Uterus (tissue), 4 donors: ENCODE results near the gene MSH2. TPM values are rescaled to one million over a fixed set of nuclear protein-coding genes. Genes with fewer than 3 reads are reported as not detected.
"Not testable (repeated sequence)": the region's sequence is repeated elsewhere in the genome, so short reads cannot be mapped to it uniquely, and the experiment has no call there.

ENCODE experiments used
- DNase-seq, 2 donors: peaks; one replicate each; pipeline ENCODE4 v3.0.0-alpha.2; 2019 to 2020
- H3K27ac ChIP-seq, 2 donors: fragments of 200-600 bp; sonication (generic); 1 replicate in 1 of 2; 2 replicates in 1 of 2; pipeline ENCODE4 v1.5.1; 2016 to 2018
- H3K27me3 ChIP-seq, 2 donors: fragments of 200-600 bp; sonication (generic); one replicate each; pipeline ENCODE4 v1.5.1; 2018 to 2019; ENCODE audit warnings: control low read depth in 1 of 2
- H3K36me3 ChIP-seq, 2 donors: fragments of 200-600 bp; sonication (generic); one replicate each; pipeline ENCODE4 v1.5.1; 2019; ENCODE audit warnings: control low read depth in 1 of 2
- H3K4me1 ChIP-seq, 2 donors: fragments of 200-600 bp; sonication (generic); one replicate each; pipeline ENCODE4 v1.5.1; 2018 to 2019; ENCODE audit warnings: control low read depth in 1 of 2
- H3K4me3 ChIP-seq, 2 donors: fragments of 200-600 bp; sonication (generic); 1 replicate in 1 of 2; 2 replicates in 1 of 2; pipeline ENCODE4 v1.5.1; 2018 to 2019; ENCODE audit warnings: mild to moderate bottlenecking in 1 of 2
- H3K9me3 ChIP-seq, 2 donors: fragments of 200-600 bp; sonication (generic); one replicate each; pipeline ENCODE4 v1.5.1; 2019; ENCODE audit warnings: control low read depth in 1 of 2
- CTCF ChIP-seq, 4 experiments: fragments of 200-600 bp in 2 of 4; fragments of 450-650 bp in 2 of 4; sonication (generic) in 2 of 4; IDR thresholded peaks; one replicate each; pipeline ENCODE4 v1.5.1; 2016 to 2019; ENCODE audit warnings: antibody characterized with exemption in 4 of 4, mild to moderate bottlenecking in 2 of 4, moderate library complexity in 1 of 4
- POLR2A ChIP-seq, 2 donors: fragments of 450-650 bp; IDR thresholded peaks; one replicate each; pipeline ENCODE4 v1.6.1; 2016; ENCODE audit warnings: antibody characterized with exemption in 2 of 2, mild to moderate bottlenecking in 1 of 2, moderate library complexity in 1 of 2
- intact Hi-C: fragments of 100-400 bp; cut with DNase I; formaldehyde crosslinking; loops from one replicate; pipeline ENCODE4 v1.15.1; 2023; ENCODE audit warnings: low total_unique reads
- total RNA-seq, 4 donors: library from RNA; depleted of rRNA in 3 of 4; stranded (reverse); fragments of >200 nt in 3 of 4; gene quantifications; one replicate each; pipeline versions ENCODE4 v1.1.0 to v1.2.4, GENCODE V29; 2014 to 2023
- donor health status: DM: yes; HTN: yes; CAD: no.

Gene MSH2
- total RNA-seq, 4 donors from 2014 or later: 13.5 to 76.7 (median 24.6) TPM

- TF ChIP-seq POLR2A (IDR thresholded peaks at IDR 0.05): no peak
- TF ChIP-seq CTCF (IDR thresholded peaks at IDR 0.05): no peak
- Histone ChIP-seq H3K27me3 (no peaks in the 10 kb centered on the region), H3K27ac (no peak overlapping the region), H3K36me3 (no peaks in the 10 kb centered on the region), H3K4me1 (peaks cover 0 to 7% of the 10 kb centered on the region in 2 donors), H3K9me3 (no peaks in the 10 kb centered on the region), H3K4me3 (no peak overlapping the region)
- DNase-seq: no peak
- intact Hi-C loops: no loop called here
These were observed 2.8 kb downstream of the MSH2 start for GRCh38 chr2:47405757-47406156.

- H3K9me3 ChIP-seq, H3K36me3 ChIP-seq, H3K4me3 ChIP-seq, H3K27ac ChIP-seq, intact Hi-C loops, H3K27me3 ChIP-seq, H3K4me1 ChIP-seq, DNase-seq: not testable (repeated sequence)
These were observed 3.8 kb downstream of the MSH2 start for GRCh38 chr2:47406649-47407330.

DNA sequence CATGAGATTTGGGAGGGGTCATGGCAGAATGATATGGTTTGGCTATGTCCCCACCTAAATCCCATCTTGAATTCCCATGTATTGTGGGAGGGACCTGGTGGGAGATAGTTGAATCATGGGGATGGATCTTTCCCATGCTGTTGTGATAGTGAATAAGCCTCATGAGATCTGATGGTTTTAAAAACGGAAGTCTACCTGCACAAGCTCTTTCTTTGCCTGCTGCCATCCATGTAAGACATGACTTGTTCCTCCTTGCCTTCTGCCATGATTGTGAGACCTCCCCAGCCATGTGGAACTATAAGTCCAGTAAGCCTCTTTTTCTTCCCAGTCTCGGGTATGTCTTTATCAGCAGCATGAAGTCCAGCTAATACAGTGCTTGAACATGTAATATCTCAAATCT lies 5.0 kb downstream of the MSH2 start:
- H3K36me3 ChIP-seq, H3K4me1 ChIP-seq, H3K4me3 ChIP-seq, H3K9me3 ChIP-seq, intact Hi-C loops, DNase-seq, H3K27me3 ChIP-seq, H3K27ac ChIP-seq: not testable (repeated sequence)

GRCh38 chr2:47414682-47415458 lies 11.9 kb downstream of the MSH2 start:
- no peak for TF ChIP-seq CTCF (IDR thresholded peaks at IDR 0.05)
- intact Hi-C loops: no loop called here
- no peak overlapping the region for H3K27ac ChIP-seq
- no peak for DNase-seq
- no peaks in the 10 kb centered on the region for H3K4me1 ChIP-seq
- H3K27me3 ChIP-seq: no peaks in the 10 kb centered on the region
- H3K4me3 ChIP-seq: no peak overlapping the region
- no peaks in the 10 kb centered on the region for H3K9me3 ChIP-seq
- H3K36me3 ChIP-seq: no peaks in the 10 kb centered on the region

- H3K4me3 ChIP-seq: no peak overlapping the region
- no peaks in the 10 kb centered on the region for H3K9me3 ChIP-seq
- intact Hi-C loops: no loop called here
- no peak for TF ChIP-seq POLR2A (IDR thresholded peaks at IDR 0.05)
- H3K36me3 ChIP-seq: no peaks in the 10 kb centered on the region
- H3K4me1 ChIP-seq: no peaks in the 10 kb centered on the region
- no peaks in the 10 kb centered on the region for H3K27me3 ChIP-seq
- H3K27ac ChIP-seq: no peak overlapping the region
- no peak for DNase-seq
These were observed 17.3 kb downstream of the MSH2 start for GRCh38 chr2:47420214-47420613.

DNA sequence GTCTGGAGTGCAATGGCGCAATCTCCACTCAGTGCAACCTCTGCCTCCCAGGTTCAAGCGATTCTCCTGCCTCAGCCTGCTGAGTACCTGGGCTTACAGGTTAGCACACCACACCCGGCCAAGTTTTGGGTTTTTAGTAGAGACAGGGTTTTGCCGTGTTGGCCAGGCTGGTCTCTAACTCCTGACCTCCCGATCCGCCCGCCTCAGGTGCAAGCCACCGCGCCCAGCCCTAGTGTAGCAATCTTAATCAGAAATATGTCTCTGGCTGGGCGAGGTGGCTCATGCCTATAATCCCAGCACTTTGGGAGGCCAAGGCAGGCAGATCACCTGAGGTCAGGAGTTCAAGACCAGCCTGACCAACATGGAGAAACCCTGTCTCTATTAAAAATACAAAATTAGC lies 17.7 kb downstream of the MSH2 start:
- intact Hi-C loops, H3K27me3 ChIP-seq, H3K4me1 ChIP-seq, H3K36me3 ChIP-seq, H3K27ac ChIP-seq, H3K4me3 ChIP-seq, DNase-seq, H3K9me3 ChIP-seq: not testable (repeated sequence)

- H3K27me3 ChIP-seq: no peaks in the 10 kb centered on the region
- no peak for DNase-seq
- no peaks in the 10 kb centered on the region for H3K36me3 ChIP-seq
- no peak overlapping the region for H3K27ac ChIP-seq
- intact Hi-C loops: no loop called here
- no peak overlapping the region for H3K4me3 ChIP-seq
- H3K9me3 ChIP-seq: no peaks in the 10 kb centered on the region
- no peaks in the 10 kb centered on the region for H3K4me1 ChIP-seq
- no peak for TF ChIP-seq CTCF (IDR thresholded peaks at IDR 0.05)
- TF ChIP-seq POLR2A (IDR thresholded peaks at IDR 0.05): no peak
These were observed 19.1 kb downstream of the MSH2 start for GRCh38 chr2:47422016-47422415.
